K562 (cell line): ENCODE measurements around the gene GNG7. TPM values are rescaled to one million over a fixed set of nuclear protein-coding genes. Genes with fewer than 3 reads are reported as not detected.

Experiments
- ATAC-seq: fragments of 200-7000 bp; cut with Tn5 transposase; 3 replicates; pipeline ENCODE4 v1.9.1; 2020; ENCODE audit warnings: moderate library complexity
- BruUV-seq: library from RNA; stranded (reverse); fragments of 400-500 nt; replicated peaks from 2 replicates; lab custom pipeline; 2021; lab: Mats Ljungman, UMichigan
- CTCF ChIA-PET: fragments of 300-600 bp; formaldehyde crosslinking; extraction: SDS; loops from one replicate; lab custom pipeline; 2021; ENCODE audit warnings: low intra/inter-chr PET ratio; lab: Yijun Ruan, JAX
- POLR2A ChIA-PET: fragments of 300-600, 350-650 bp; sonication (Branson Sonifier 250); formaldehyde crosslinking; extraction: SDS; loops from one replicate; lab custom pipeline; 2021; ENCODE audit warnings: antibody characterized with exemption, inconsistent platforms; lab: Yijun Ruan, JAX
- DNase-seq, 4 experiments: peaks; one replicate each; pipeline versions ENCODE4 v3.0.0 to v3.0.0-alpha.2; 2011 to 2018; ENCODE audit warnings: low spot score in 3 of 4, mixed read lengths in 3 of 4; ENCODE audit errors: extremely low read depth in 1 of 4
- FAIRE-seq: peaks from 2 replicates; lab custom pipeline; 2011; peaks lifted over from hg19 to GRCh38; lab: Jason Lieb, UNC
- H2AFZ ChIP-seq: 2 replicates; pipeline ENCODE4 v1.6.0; 2011; ENCODE audit warnings: low read depth, low read length, control low read depth, inconsistent platforms
- H3K27ac ChIP-seq: fragments of 200-600 bp; 3 replicates; pipeline ENCODE4 v1.8.0; 2011; ENCODE audit warnings: low read depth, mild to moderate bottlenecking, control low read depth, inconsistent platforms, low read length, moderate library complexity, mixed read lengths; ENCODE audit errors: extremely low read depth
- H3K27me3 ChIP-seq, 2 experiments: fragments of 300-600 bp in 1 of 2; 2 replicates in 1 of 2; 3 replicates in 1 of 2; pipeline versions ENCODE4 v1.6.0 to v1.8.0; 2011; ENCODE audit warnings: inconsistent platforms in 2 of 2, low read length in 2 of 2, mild to moderate bottlenecking in 1 of 2, mixed read lengths in 1 of 2, moderate library complexity in 1 of 2; ENCODE audit not compliant: control insufficient read depth in 2 of 2, insufficient read depth in 2 of 2
- H3K36me3 ChIP-seq: fragments of 300-600 bp; 3 replicates; pipeline ENCODE4 v1.8.0; 2011; ENCODE audit warnings: mild to moderate bottlenecking, low read length, inconsistent platforms; ENCODE audit not compliant: control insufficient read depth, insufficient read depth
- H3K4me1 ChIP-seq, 2 experiments: fragments of 200-600 bp in 1 of 2; replicated peaks in 1 of 2; 2 replicates in 1 of 2; 3 replicates in 1 of 2; pipeline versions ENCODE4 v1.5.1 to v1.8.0; 2011; ENCODE audit warnings: inconsistent platforms in 2 of 2, low read length in 2 of 2, mild to moderate bottlenecking in 1 of 2, mixed read lengths in 1 of 2, moderate library complexity in 1 of 2; ENCODE audit not compliant: control insufficient read depth in 2 of 2, insufficient read depth in 2 of 2
- H3K4me2 ChIP-seq: 2 replicates; pipeline ENCODE4 v1.6.1; 2011; ENCODE audit warnings: low read length, control low read depth, inconsistent platforms, mixed read lengths; ENCODE audit not compliant: insufficient read depth
- H3K4me3 ChIP-seq: fragments of 200-600 bp; sonication (generic), shearing (Covaris generic); 2 replicates; pipeline ENCODE4 v1.5.1; 2016; ENCODE audit warnings: control low read depth, inconsistent platforms
- H3K79me2 ChIP-seq: fragments of 200-600 bp; 3 replicates; pipeline ENCODE4 v1.8.0; 2011; ENCODE audit warnings: low read length, inconsistent platforms; ENCODE audit not compliant: control insufficient read depth, insufficient read depth
- H3K9ac ChIP-seq, 2 experiments: 2 replicates each; pipeline versions ENCODE4 v1.6.0 to v1.6.1; 2011; ENCODE audit warnings: low read depth in 2 of 2, low read length in 2 of 2, control low read depth in 1 of 2, inconsistent platforms in 1 of 2, mild to moderate bottlenecking in 1 of 2, mixed read lengths in 1 of 2; ENCODE audit not compliant: insufficient read depth in 1 of 2
- H3K9me1 ChIP-seq: one replicate; pipeline ENCODE4 v1.6.0; 2011; ENCODE audit warnings: inconsistent platforms, mild to moderate bottlenecking, low read length, moderate library complexity; ENCODE audit not compliant: control insufficient read depth, insufficient read depth
- H3K9me3 ChIP-seq: replicated peaks from 2 replicates; pipeline ENCODE4 v1.5.1; 2011; ENCODE audit warnings: low read depth, low read length, inconsistent platforms; ENCODE audit not compliant: control insufficient read depth, insufficient read depth
- H4K20me1 ChIP-seq: replicated peaks from 2 replicates; pipeline ENCODE4 v1.6.1; 2011; ENCODE audit warnings: low read length, inconsistent platforms, mixed read lengths; ENCODE audit not compliant: control insufficient read depth, insufficient read depth
- ATF3 ChIP-seq, 2 experiments: fragments of 450-650 bp in 1 of 2; sonication (generic) in 1 of 2; formaldehyde crosslinking in 1 of 2; IDR thresholded peaks in 1 of 2; conservative IDR thresholded peaks in 1 of 2; 2 replicates each; pipeline versions ENCODE4 v1.6.1 to v1.8.1; 2016 to 2023; ENCODE audit warnings: mild to moderate bottlenecking in 2 of 2, moderate library complexity in 2 of 2, inconsistent platforms in 1 of 2, missing genetic modification reagents in 1 of 2
- FOXA3 ChIP-seq, 2 experiments: fragments of 450-650 bp in 1 of 2; sonication (generic) in 1 of 2; formaldehyde crosslinking; IDR thresholded peaks in 1 of 2; conservative IDR thresholded peaks in 1 of 2; 2 replicates each; pipeline versions ENCODE4 v1.4.0 to v1.8.0; 2020 to 2022; ENCODE audit warnings: mild to moderate bottlenecking in 2 of 2, missing genetic modification reagents in 1 of 2
- HNRNPL ChIP-seq: fragments of 200-400 bp; formaldehyde crosslinking; IDR thresholded peaks from 2 replicates; pipeline ENCODE4 v1.6.1; 2017; ENCODE audit warnings: low read depth, mild to moderate bottlenecking, low read length
- MAX ChIP-seq: sonication (generic); formaldehyde crosslinking; IDR thresholded peaks from 2 replicates; pipeline ENCODE4 v1.9.0; 2022; ENCODE audit warnings: mild to moderate bottlenecking, missing genetic modification reagents
- NFIC ChIP-seq: fragments of 450-650 bp; IDR thresholded peaks from 2 replicates; pipeline ENCODE4 v1.6.1; 2017; ENCODE audit warnings: mild to moderate bottlenecking, inconsistent platforms
- PTBP1 ChIP-seq: fragments of 200-400 bp; formaldehyde crosslinking; IDR thresholded peaks from 2 replicates; pipeline ENCODE4 v1.6.1; 2017; ENCODE audit warnings: low read depth, low read length
- TEAD4 ChIP-seq, 2 experiments: sonication (generic) in 1 of 2; formaldehyde crosslinking in 1 of 2; IDR thresholded peaks; 2 replicates each; pipeline versions ENCODE4 v1.6.1 to v1.8.0; 2012 to 2022; ENCODE audit warnings: borderline replicate concordance in 1 of 2, inconsistent platforms in 1 of 2, low read length in 1 of 2, mild to moderate bottlenecking in 1 of 2, missing genetic modification reagents in 1 of 2
- WHSC1 ChIP-seq: IDR thresholded peaks from one replicate; pipeline ENCODE4 v1.6.1; 2012; ENCODE audit warnings: low read length, control low read depth, inconsistent platforms
- WGBS: fragments of 100-300 bp; shearing (Covaris generic); methylation state at CpG from one replicate; pipeline ENCODE4 v1.1.6; 2016; ENCODE audit warnings: low coverage, mixed read lengths; ENCODE audit not compliant: insufficient coverage; ENCODE audit errors: missing lambda C conversion rate; 5-methylcytosine and 5-hydroxymethylcytosine counted together
- in situ Hi-C: fragments of 300-500 bp; cut with MboI; formaldehyde crosslinking; loops from 4 replicates; pipeline ENCODE4 v1.15.0; 2018; ENCODE audit warnings: inconsistent platforms, mixed read lengths
- intact Hi-C: fragments of 100-400 bp; cut with micrococcal nuclease; formaldehyde crosslinking; loops from 2 replicates; pipeline ENCODE4 v1.14.2; 2022
- polyA plus RNA-seq, 8 experiments: library from polyadenylated mRNA; depleted of rRNA in 4 of 8; stranded (reverse) in 5 of 8; unstranded in 3 of 8; fragments of >200 nt; fragmentation: Nextera tagmentation in 2 of 8; fragmentation: Illumina TruSeq in 1 of 8; extraction: Ambion mirVana in 2 of 8; extraction: Trizol in 1 of 8; gene quantifications; 2 replicates each; pipeline versions ENCODE4 v1.2.1 to v1.2.3, GENCODE V29; 2011 to 2014; ENCODE audit warnings: inconsistent platforms in 1 of 8, missing spikeins in 1 of 8
- total RNA-seq, 7 experiments: library from RNA; depleted of rRNA in 6 of 7; stranded (reverse); fragments of >200 nt in 6 of 7; fragmentation: Illumina TruSeq in 2 of 7; extraction: Trizol in 2 of 7; gene quantifications; 2 replicates each; pipeline versions ENCODE4 v1.2.1 to v1.2.3, GENCODE V29; 2011 to 2021; ENCODE audit warnings: low replicate concordance in 1 of 7

The GNG7 gene
- total and polyA plus RNA-seq, 9 of the 15 experiments (the other 6 are each of a cell fraction or from before 2014, with no cell fraction given), result 0.01 to 0.20 (median 0.06) TPM; not detected in 1

GRCh38 chr19:2517881-2518601, 184.5 kb downstream of the GNG7 start:
- FAIRE-seq (no peak), DNase-seq (no peak), ATAC-seq (no peak)
- intact Hi-C loops (no loop called here), in situ Hi-C loops (no loop called here)
- H4K20me1 ChIP-seq, result no peaks in the 10 kb centered on the region
- no peak overlapping the region for H3K4me2 ChIP-seq
- no TSS peak for BruUV-seq
- no peaks in the 10 kb centered on the region for H3K79me2 ChIP-seq
- H3K9me3 ChIP-seq, result no peaks in the 10 kb centered on the region
- H3K4me1 ChIP-seq, result peaks cover 0 to 35% of the 10 kb centered on the region in 2 experiments; a peak in 3 of 5 replicates
- peaks cover 10 to 42% of the 10 kb centered on the region in 2 experiments; a peak in 4 of 5 replicates for H3K27me3 ChIP-seq
- 26% methylated on average over 32 of the region's 35 CpGs for WGBS
- H2AFZ ChIP-seq, result no peak overlapping the region
- 0 out of 2 replicates have a peak, but pooled peaks have one; percentile 18 for TF ChIP-seq MAX (CRISPR knock-in tag)
- peak; percentile 60 for TF ChIP-seq NFIC
- no peak for TF ChIP-seq PTBP1
- peak; percentile 48; the same call in 1 of the 2 replicates for TF ChIP-seq HNRNPL
- TF ChIP-seq FOXA3 (CRISPR knock-in tag; conservative IDR thresholded peaks at IDR 0.05 in 1 of 2, IDR thresholded peaks at IDR 0.05 in 1 of 2), result no peak
- no peak for TF ChIP-seq TEAD4 (IDR thresholded peaks at IDR 0.05; ENCODE audit: low read length)
- no peak for TF ChIP-seq TEAD4 (CRISPR knock-in tag; IDR thresholded peaks at IDR 0.05; ENCODE audit: borderline replicate concordance)
- TF ChIP-seq WHSC1, result no peak
- TF ChIP-seq ATF3 (IDR thresholded peaks at IDR 0.05), result peak; percentile 11; the same call in 1 of the 2 replicates
- no peak for TF ChIP-seq ATF3 (CRISPR knock-in tag; conservative IDR thresholded peaks at IDR 0.05)
- H3K9me1 ChIP-seq, result no peaks in the 10 kb centered on the region
- peak overlapping the region in 1 of 2 experiments; percentile 26; a peak in 2 of 4 replicates for H3K9ac ChIP-seq
- no peak overlapping the region for H3K4me3 ChIP-seq
- H3K27ac ChIP-seq, result no peak overlapping the region
- no peaks in the 10 kb centered on the region for H3K36me3 ChIP-seq
- POLR2A ChIA-PET, result interaction anchor here (0.5 to 1.6 kb wide), 2 partner anchors 10 to 616 kb away, joined by 3 to 8 read pairs; no protein-coding TSS in a partner anchor
- CTCF ChIA-PET, result no interaction called here
